Activated T-cell treated with anti-CD3 and anti-CD28 coated beads, Interleukin-2, amount 50 U/mL, for 48 hours (primary cell): Measurements from ENCODE around the gene PCID2.
A peak's percentile ranks its signal among the peaks of the same experiment; 100 is the strongest.

ENCODE experiments used
- DNase-seq, 2 experiments: peaks; one replicate each; pipeline ENCODE4 v3.0.0-alpha.2; 2020

Gene PCID2

GRCh38 chr13:113148407-113148806, 60.1 kb downstream of the PCID2 start:
- DNase-seq = no peak

- DNase-seq = no peak
These were observed 61.3 kb downstream of the PCID2 start for GRCh38 chr13:113147206-113147605.

DNA sequence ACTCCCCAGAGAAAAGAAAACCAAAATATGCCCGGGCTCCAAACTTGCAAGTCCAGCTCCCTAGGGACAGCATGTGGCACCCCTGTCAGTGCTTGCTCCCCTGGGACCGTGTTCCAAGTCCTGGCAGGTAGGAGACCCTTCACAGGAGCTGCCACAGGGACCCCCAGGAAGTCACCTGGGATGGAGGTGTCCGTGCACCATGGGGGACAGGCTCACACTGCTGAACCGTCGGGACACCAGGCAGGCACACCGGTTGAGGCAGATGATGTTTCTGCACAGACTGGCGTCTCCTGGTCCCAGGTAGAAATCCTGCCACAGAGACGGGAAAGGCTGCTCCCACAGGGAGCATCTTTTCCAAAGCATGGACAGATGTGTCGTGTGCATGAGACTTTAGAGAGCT, 61.7 kb downstream of the PCID2 start:
- DNase-seq = no peak

- peak; percentile 29 to 36 for DNase-seq
These were observed 62.4 kb downstream of the PCID2 start for GRCh38 chr13:113145911-113146598.

GRCh38 chr13:113145496-113145895, 63.0 kb downstream of the PCID2 start:
- peak; percentile 71 to 73 for DNase-seq

DNA sequence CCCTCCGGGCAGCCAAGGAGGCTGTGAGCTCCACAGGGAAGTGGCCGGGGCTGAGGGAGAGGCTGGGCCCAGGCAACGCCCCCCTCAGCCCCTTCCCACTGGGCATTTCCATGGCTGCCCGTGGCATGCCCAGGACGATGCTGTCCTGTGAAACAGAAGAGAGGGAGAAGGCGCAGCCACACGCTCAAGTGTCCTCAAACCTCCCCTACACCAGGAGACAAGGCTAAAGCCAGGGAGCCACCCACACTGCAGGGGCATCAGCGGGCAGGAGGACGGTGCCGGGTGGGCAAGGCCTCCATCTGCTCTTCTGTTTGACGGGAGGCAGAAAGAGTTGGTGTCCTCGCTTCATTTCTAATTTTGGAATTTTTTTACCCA, 64.2 kb downstream of the PCID2 start:
- no peak for DNase-seq

- no peak for DNase-seq
These were observed 64.8 kb downstream of the PCID2 start for GRCh38 chr13:113143466-113144254.

DNA sequence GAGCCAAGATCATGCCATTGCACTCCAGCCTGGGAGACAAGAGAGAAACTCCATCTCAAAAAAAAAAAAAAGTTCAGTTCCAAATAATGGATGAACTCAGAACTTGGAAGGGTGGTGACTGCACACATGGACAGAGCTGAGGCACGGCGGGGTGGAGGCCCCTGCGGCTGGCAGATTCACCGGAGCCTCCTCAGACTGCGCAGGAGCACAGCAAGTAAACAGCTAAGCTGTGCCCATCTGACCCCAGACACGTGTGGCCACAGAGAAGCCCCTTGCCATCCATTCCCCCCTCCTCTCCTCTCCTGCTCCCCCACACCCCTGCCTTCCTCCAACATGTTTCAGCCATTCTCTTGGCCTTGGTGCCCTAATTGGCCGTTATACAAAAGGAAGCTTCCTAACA, 65.6 kb downstream of the PCID2 start:
- no peak for DNase-seq

DNA sequence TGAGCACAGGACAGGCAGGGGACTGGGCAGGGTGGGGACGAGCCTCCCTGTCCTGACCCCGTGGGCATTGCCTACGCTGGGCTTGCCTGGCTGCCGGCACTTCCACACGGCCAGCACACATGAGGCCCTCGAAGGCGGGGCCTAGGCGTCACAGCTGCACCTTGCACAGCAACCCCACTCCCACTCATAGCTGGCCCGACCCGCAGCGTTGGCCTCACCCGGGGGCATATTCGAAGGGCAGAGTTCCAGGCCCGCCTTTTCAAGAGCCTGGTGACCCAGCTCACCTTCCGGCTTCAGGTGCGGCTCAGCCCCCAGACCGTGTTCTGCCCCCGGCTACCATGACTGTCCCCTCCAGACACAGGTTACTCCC, 66.9 kb downstream of the PCID2 start:
- DNase-seq = no peak

- DNase-seq = no peak
These were observed 67.5 kb downstream of the PCID2 start for GRCh38 chr13:113140677-113141600.

DNA sequence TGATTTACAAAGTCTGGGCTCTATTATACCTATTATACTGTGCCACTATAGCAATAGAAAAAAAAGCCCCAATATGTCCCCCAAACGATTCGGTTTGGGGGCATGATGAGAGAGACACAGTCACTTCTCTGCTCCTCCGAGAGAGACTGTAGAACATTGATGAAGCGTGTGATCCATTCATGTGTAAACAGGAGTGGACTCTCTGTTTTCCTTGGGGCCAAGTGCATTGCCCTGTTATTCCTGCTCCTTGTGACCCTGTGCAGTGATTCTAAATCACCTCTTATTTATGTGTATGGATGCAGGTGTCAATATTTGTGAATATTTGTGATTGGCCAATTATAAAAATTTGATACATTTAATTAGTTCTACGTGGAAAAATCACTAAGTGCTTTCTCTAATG, 68.9 kb downstream of the PCID2 start:
- DNase-seq = no peak

- no peak for DNase-seq
These were observed 69.5 kb downstream of the PCID2 start for GRCh38 chr13:113138792-113139551.

DNA sequence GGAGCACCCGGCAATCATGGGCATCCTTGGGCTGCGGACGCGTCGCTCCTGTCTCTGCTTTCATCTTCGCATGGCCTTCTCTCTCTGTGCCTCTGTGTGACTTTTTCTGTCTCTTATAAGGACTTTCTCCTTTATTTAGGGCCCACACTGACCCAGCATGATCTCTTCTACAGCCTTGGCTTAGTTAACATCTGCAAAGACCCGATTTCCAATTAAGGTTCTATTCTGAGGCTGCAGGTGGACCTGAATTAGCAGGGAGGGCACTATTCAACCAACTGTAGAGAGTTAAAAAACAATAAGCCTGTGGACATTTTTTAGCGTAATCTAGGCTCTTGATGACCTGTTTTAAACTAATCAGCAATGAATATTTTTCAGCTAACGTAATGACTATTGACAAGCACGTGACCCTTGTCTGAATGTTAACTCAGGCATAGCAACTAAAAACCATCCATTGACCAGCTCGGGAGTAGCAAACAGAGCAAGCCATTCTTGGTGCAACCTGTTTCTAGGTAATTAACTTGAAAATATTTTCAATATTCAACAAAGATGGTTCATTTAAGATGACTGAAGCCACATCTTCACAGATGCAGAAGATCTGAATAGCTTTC, 70.7 kb downstream of the PCID2 start:
- DNase-seq = no peak

DNA sequence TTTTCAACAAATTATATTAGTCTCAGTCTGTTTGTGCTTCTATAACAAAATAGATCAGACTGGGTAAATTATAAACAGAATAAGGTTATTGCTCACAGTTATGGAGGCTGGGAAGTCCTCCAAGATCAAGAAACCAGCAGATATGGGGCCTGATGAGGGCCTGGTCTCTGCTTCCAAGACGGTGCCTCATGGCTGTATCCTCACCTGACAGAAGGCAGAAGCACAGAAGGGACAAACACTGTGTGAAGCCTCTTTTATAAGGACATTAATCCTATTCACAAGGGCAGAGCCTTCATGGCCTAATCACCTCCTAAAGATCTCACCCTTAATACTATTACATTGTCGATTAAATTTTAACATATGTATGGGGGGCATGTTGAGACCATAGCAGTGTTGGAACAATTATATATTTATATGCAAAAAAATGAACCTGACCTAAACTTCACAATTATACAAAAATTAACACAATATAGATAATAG, 73.1 kb downstream of the PCID2 start:
- DNase-seq = no peak

DNA sequence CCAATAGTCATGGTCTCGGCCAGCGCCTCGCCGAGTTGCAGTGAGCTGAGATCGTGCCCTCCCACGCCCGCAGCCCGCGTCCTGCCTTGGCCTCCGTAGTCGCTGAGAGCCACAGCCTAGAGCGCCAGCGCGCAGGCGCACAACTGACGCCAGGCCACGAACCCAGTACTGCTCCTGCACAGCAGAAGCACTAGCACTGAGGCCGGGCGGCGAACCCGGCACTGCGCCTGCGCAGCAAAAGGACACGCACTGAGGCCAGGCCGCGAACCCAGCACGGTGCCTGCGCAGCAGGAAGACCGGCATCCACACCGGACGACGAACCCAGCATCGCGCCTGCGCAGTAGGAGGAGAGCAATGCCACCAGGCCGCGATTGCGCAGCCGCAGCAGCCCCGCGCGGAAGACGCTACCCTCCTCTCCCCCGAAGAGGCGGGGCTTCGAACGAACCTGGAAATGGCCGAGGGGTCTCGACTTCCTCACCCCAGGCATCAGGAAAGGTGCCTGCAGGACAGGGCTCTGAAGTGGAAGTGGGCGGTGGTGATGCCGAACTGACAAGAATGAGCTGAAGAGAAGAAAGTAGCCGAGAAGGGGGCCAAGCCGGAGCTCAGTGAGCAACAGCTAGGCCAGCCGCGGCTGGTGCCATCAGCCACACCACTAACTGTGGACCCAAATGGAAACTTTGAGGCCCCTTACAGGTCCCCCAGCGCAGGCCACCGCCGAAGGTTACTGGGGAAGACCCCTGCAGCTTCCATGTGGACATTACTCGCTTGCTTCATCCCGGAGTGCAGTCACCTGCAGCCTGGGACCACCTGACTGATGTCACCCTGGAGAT, 78.3 kb downstream of the PCID2 start:
- no peak for DNase-seq

GRCh38 chr13:113129480-113129879, 79.0 kb downstream of the PCID2 start:
- DNase-seq = no peak
